ENCODE results near the gene TACC2.
A peak's percentile ranks its signal among the peaks of the same experiment; 100 is the strongest.

TACC2 gene

GRCh38 chr10:122254831-122255230 lies 265.9 kb downstream of the TACC2 start:
- no peak for DNase-seq

DNA sequence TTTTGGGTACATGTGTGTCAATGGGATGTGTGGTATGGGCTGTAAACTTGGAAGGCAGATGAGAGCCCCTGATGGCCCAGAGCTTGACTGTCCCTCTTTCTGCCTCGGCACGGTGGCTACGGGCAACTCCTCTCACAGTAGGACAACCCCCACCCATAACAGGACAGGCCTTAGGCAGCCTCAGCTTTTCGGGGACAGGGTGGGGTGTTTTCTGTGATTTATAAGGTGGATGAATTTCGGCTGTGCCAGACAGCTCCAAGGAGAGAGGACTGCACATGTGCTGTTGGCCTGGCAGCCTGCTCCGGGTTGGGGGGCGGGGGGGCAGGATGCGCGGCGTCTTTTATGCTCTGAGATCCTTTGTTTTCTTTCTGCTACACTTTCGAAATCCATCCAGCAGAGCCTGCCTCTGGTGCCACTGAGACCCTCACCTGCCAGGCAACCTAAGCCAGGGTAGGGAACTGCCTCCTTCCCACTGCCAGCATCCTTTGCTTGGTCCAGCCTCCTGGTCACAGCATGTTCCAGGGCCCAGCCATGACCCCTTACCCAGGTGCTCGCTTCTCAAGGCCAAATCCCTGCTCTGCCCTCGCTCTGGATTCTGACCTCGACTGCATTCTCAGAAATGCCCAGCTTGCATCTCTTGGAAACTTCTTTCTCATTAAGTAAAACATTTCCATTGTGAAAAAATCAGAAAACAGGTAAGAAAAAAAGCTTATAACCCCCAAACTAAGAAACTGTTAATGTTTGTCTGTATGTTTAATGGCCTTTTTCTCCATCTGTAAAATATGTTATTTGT lies 266.7 kb downstream of the TACC2 start:
- no peak for DNase-seq

- DNase-seq, result no peak
Measured at GRCh38 chr10:122257041-122257440, 268.1 kb downstream of the TACC2 start.

GRCh38 chr10:122258136-122259074 lies 269.4 kb downstream of the TACC2 start:
- DNase-seq, result no peak

- DNase-seq, result no peak
Measured at GRCh38 chr10:122259075-122259466, 270.1 kb downstream of the TACC2 start.

GRCh38 chr10:122261584-122261983 lies 272.6 kb downstream of the TACC2 start:
- DNase-seq, result no peak

DNA sequence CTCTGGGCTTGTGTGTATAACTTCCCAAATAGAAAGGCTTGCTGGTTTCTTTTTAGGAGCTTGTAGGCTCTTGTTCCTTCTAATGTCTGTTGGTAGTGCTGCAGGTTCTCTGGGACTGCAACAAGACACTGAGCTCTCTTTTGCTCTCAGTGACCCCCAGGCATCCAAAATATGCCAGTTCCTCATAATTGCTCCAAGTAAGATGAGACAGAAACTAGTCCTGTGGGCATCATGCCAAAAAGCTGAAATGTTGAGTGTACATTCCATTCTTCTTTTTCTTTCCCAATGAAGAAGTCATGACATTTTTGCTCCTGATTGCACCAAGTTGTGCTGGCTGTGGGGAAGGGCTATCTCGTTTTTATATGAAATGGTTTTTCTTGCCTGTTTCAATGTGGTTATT lies 275.0 kb downstream of the TACC2 start:
- DNase-seq, result no peak

DNA sequence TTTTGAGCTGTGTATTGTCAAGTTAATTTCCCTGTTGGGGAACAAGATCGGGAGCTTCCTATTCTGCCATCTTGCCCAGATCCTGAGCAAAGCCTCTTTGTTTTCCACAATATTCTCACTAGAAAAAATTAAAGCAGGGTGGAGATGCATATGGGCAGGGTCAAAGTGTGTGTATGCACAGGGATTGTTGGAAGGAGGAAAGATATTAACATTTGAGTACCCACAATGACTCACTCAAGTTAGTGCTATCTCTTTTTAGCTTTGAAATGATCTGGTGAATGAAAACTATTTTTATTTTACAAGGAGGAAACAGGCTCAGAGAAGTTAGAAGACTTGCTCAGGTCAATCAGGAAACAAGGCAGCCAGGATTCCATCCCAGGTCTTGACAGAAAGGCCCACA lies 275.5 kb downstream of the TACC2 start:
- DNase-seq, result no peak

GRCh38 chr10:122264931-122265330 lies 276.0 kb downstream of the TACC2 start:
- DNase-seq, result no peak

DNA sequence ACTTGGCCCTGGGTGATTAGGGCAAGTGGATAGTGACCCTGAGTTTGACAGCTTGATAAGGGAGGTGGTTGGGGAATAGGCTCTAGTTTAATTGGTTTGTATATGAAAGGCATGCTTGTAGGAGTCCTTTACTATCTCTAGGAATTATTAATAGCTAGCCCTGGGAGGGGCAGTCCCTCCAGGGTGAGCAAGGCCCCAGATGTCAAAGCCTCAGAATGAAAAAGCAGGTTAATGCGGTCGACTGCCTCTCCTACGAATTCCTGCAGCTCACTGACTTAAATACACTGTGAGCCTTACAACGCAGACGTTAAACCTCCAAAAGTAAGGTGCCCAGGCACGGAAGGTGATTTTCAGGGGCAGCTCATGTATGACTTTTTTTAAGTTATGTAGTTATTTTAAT lies 276.9 kb downstream of the TACC2 start:
- no peak for DNase-seq

DNA sequence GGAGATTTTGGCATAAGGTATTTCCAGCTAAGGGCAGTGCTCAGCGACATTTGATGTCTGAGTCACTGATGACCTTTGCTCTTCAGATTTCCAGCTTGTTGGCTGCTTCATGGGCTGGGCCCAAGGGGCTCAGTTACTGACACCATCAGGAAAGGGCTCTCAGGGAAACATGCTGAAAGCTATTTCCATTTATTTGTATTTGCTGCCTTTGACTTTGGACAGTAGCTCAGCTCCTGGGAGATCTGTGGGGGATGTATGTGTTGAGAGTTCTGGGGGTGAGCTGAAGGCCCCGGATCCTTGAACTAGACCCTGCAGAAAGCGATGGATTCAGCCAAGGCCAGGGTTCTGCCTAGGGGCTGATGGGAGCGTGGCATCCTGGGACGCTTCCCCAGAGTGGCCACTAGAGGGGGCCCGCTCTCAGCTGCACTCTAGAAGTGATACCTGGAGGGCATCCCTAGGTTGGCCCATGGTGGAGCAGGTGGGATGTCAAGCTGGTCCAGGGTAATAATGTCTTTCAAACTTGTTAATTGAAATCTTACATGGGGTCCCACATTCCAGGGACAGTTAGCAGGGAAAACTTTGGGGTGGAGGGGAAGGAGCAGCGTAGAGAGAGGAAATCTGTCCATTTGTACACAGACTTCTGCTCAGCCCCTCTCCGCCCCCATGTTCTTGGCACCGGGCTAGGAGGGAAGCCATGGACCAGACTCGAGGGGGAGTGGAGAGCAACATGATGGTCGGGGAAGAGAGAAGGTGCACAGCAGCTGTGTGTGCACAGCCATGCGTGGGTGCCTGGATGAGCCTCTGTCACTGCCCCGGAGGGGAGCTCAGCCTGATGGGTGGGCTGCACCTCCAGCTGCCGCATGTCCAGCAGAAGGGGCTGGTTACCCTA lies 279.1 kb downstream of the TACC2 start:
- peak; percentile 45 to 68 (median 52) for DNase-seq

GRCh38 chr10:122269059-122269687 lies 280.2 kb downstream of the TACC2 start:
- DNase-seq, result no peak

DNA sequence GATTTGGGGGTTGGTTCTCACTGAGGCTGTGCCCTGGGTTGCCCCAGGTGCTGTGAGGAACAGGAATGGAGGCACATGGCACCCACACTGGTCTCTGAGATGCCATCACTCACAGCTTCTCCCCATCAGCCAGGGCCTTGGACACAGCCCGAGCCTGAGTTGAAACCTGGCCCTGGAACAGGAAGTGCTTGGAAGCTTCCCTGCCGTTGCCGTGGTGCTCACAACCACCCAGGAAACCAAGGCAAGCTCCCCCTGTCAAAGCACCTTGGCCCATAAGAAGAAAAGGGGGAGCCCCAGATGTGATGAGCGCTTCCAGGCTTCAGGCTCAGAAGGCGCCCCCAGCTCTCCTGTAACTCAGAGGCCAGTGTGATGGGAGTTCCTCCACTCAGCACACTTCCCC lies 282.1 kb downstream of the TACC2 start, which contains the start of gene BTBD16:
TSS of gene BTBD16 (plus strand) at position 221 of the 400 bp plus-strand sequence. CDS start 3,786 bp downstream, outside the sequence.
- DNase-seq, result no peak

DNA sequence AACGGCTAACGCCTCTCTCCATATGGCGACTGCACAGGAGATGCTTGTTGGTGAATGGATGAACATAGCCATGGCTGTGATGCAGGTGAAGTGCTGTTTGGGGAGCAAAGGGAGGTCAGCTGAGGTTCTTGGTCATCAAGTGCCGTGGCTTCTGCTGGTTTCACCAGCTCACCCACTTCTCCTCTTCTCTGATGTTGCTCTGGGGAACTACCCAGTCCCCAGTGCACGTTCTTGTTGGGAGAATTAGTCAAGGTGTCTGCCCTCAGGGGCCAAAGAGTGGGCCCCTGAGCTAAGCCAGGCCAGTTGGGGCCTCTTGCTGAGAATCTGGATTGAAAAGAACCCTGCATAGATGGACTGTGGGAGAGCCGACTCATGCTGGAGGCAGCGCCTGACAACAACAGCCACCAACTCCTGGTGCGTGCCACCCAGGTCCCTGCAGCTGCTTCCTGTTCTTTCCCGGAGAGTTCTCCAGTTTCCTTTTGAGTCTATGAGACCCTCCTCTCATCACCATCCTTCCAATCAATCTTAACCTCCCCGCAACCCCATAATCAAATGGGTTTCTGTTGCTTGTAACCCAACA lies 285.1 kb downstream of the TACC2 start:
- DNase-seq, result no peak

- DNase-seq, result no peak
Measured at GRCh38 chr10:122276611-122277208, 287.7 kb downstream of the TACC2 start.

GRCh38 chr10:122277526-122278136 lies 288.7 kb downstream of the TACC2 start:
- DNase-seq, result no peak

GRCh38 chr10:122279725-122280141 lies 290.8 kb downstream of the TACC2 start:
- DNase-seq, result peak; percentile 10 to 23 (median 16)

DNA sequence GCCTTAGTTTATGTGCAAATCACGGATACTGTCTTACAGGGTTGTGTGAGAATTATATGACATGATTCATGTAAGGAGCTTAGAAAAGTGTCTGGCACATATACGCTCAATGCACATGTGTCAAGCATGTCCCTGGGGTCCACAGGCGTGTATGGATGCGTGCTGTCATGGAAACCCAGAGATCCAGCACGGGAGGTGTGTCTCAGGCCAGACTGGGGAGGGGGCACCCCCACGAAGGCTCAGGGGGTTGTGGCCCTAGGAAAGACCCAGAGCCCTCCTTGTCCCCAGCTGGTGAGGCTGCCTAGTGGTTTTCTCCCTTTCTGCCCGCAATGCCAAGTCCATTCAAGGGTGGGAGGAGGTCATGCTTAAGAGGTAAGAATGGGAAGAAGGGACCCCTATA lies 291.2 kb downstream of the TACC2 start:
- DNase-seq, result no peak

DNA sequence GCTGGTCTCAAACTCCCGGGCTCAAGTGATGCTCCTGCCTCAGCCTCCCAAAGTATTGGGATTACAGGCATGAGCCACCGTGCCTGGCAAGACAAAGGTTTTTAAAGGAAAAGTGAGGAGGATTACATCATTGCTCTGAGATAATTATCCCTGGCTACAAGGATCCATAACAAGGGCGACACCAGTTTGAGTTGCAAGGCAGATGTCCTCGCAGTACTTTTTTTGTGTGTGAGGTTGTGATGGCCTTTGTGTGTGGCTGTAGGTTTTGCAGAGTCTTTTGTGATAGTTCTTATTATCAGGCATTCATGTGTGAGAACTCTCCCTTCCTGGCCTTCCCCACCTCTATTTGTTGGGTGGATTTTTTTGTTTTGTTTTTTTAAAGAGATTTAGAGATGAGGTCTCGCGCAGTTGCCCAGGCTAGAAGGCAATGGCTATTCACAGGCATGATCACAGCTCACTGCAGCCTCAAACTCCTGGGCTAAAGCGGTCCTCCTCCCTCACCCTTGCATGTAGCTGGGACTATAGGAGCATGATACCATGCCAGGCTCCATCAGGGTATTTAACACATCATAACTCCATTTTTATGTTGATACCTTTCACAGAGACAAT lies 292.2 kb downstream of the TACC2 start:
- DNase-seq, result no peak

- DNase-seq, result peak in 1 of 4 experiments; percentile 7
Measured at GRCh38 chr10:122281751-122282150, 292.8 kb downstream of the TACC2 start.
